ENCODE measurements around the gene CACNG5.
A peak's percentile ranks its signal among the peaks of the same experiment; 100 is the strongest.

CACNG5 gene

GRCh38 chr17:66929591-66929990 is 94.7 kb downstream of the CACNG5 start:
- ATAC-seq: no peak
- TF ChIP-seq POU6F1 (CRISPR knock-in tag; IDR thresholded peaks at IDR 0.05; ENCODE audit: borderline replicate concordance, low read depth) (no peak), GLIS3 (CRISPR knock-in tag; IDR thresholded peaks at IDR 0.05) (no peak), ZNF70 (CRISPR knock-in tag; IDR thresholded peaks at IDR 0.05) (no peak), CSRNP3 (CRISPR knock-in tag; IDR thresholded peaks at IDR 0.05) (no peak), PATZ1 (CRISPR knock-in tag; IDR thresholded peaks at IDR 0.05; ENCODE audit: borderline replicate concordance) (no peak), ZFP3 (CRISPR knock-in tag; IDR thresholded peaks at IDR 0.05) (no peak), RARB (CRISPR knock-in tag; IDR thresholded peaks at IDR 0.05) (no peak), SNAI2 (CRISPR knock-in tag; IDR thresholded peaks at IDR 0.05) (no peak), BACH2 (CRISPR knock-in tag; IDR thresholded peaks at IDR 0.05; ENCODE audit: borderline replicate concordance) (no peak), ISL1 (CRISPR knock-in tag; IDR thresholded peaks at IDR 0.05) (no peak), OSR1 (CRISPR knock-in tag; IDR thresholded peaks at IDR 0.05) (no peak), CSDC2 (CRISPR knock-in tag; IDR thresholded peaks at IDR 0.05) (no peak), TSHZ2 (CRISPR knock-in tag; IDR thresholded peaks at IDR 0.05) (no peak), ESRRG (CRISPR knock-in tag; IDR thresholded peaks at IDR 0.05) (no peak), ZNF565 (CRISPR knock-in tag; conservative IDR thresholded peaks at IDR 0.05; ENCODE audit: low read depth) (no peak)

- TF ChIP-seq SNAI2 (CRISPR knock-in tag; IDR thresholded peaks at IDR 0.05) (no peak), TCF4 (CRISPR knock-in tag; IDR thresholded peaks at IDR 0.05; ENCODE audit: borderline replicate concordance) (no peak), OSR1 (CRISPR knock-in tag; IDR thresholded peaks at IDR 0.05) (no peak), CSRNP3 (CRISPR knock-in tag; IDR thresholded peaks at IDR 0.05) (no peak), ISL1 (CRISPR knock-in tag; IDR thresholded peaks at IDR 0.05) (no peak), ZFP30 (CRISPR knock-in tag; IDR thresholded peaks at IDR 0.05) (no peak), CSDC2 (CRISPR knock-in tag; IDR thresholded peaks at IDR 0.05) (no peak), ZNF565 (CRISPR knock-in tag; conservative IDR thresholded peaks at IDR 0.05; ENCODE audit: low read depth) (no peak), POU6F1 (CRISPR knock-in tag; IDR thresholded peaks at IDR 0.05; ENCODE audit: borderline replicate concordance, low read depth) (no peak), ZFP3 (CRISPR knock-in tag; IDR thresholded peaks at IDR 0.05) (no peak), BACH2 (CRISPR knock-in tag; IDR thresholded peaks at IDR 0.05; ENCODE audit: borderline replicate concordance) (no peak)
- peak; percentile 82 for ATAC-seq
Measured at GRCh38 chr17:66930933-66931332, 96.0 kb downstream of the CACNG5 start.

GRCh38 chr17:66932311-66932710 is 97.4 kb downstream of the CACNG5 start:
- no peak for TF ChIP-seq ZNF565 (CRISPR knock-in tag; conservative IDR thresholded peaks at IDR 0.05; ENCODE audit: low read depth)
- no peak for TF ChIP-seq TOX (CRISPR knock-in tag; IDR thresholded peaks at IDR 0.05; ENCODE audit: borderline replicate concordance)
- 0 out of 2 replicates have a peak, but pooled peaks have one; percentile 20 for TF ChIP-seq TCF4 (CRISPR knock-in tag; IDR thresholded peaks at IDR 0.05; ENCODE audit: borderline replicate concordance)
- ATAC-seq: no peak; the same call in 2 of the 3 replicates

All from SK-N-SH treated with all-trans-retinoic acid at 6 μM for 48 hours (cell line).